ENCODE measurements around the gene GAGE10.
"Not testable (repeated sequence)": the region's sequence is repeated elsewhere in the genome, so short reads cannot be mapped to it uniquely, and the experiment has no call there.

GAGE10 gene

DNA sequence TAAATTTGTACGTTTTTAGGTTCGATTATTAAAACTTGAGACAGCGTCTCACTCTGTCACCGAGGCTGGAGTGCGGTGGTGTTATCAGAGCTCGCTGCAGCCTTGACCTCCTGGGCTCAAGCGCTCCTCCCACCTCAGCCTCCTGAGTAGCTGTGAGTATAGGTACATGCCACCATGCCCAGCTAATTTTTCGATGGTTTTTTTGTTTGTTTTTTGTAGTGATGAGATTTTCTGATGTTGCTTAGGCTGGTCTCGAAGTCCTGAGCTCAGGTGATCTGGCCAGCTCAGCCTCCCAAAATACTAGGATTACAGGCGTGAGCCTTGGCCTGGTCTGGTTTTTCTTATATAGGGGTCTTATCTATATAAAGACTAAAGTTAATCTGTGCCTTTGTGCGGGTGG lies 27.0 kb downstream of the GAGE10 start:
- DNase-seq, result not testable (repeated sequence)

DNA sequence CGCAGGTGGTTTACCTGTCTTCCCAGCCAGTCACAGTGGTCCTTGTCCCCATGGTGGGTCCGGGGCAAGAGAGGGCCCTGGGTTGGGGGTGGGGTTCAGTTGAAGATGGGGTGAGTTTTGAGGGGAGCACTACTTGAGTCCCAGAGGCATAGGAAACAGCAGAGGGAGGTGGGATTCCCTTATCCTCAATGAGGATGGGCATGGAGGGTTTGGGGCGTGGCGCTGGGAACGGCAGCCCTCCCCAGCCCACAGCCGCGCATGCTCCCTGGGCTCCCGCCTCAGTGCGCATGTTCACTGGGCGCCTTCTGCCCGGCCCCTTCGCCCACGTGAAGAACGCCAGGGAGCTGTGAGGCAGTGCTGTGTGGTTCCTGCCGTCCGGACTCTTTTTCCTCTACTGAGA lies 27.8 kb downstream of the GAGE10 start, which contains the start of gene GAGE13:
Gene GAGE13 (plus strand): TSS at position 301 of the 400 bp plus-strand sequence. CDS start 1,156 bp downstream, outside the sequence.
- not testable (repeated sequence) for DNase-seq

DNA sequence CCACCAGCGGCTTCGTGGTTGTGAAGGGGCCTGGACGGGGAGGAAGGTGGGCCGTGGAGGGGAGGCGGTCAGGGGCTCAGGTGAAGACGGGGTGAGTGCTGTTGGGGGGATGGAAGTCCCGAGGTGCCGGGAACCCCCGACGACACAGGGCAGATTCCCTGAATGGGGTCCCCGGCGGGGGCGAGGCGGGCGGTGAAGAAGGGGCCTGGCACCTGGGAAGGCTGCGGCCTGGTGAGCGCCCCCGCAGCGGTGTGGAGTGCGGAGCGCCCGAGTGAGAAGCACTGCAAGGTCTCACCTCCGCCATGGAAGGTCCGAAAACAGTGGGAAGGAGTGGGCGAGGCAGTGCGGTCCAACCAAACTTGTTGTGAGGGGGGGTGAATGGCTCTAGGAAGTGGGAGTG lies 28.4 kb downstream of the GAGE10 start:
- not testable (repeated sequence) for DNase-seq

DNA sequence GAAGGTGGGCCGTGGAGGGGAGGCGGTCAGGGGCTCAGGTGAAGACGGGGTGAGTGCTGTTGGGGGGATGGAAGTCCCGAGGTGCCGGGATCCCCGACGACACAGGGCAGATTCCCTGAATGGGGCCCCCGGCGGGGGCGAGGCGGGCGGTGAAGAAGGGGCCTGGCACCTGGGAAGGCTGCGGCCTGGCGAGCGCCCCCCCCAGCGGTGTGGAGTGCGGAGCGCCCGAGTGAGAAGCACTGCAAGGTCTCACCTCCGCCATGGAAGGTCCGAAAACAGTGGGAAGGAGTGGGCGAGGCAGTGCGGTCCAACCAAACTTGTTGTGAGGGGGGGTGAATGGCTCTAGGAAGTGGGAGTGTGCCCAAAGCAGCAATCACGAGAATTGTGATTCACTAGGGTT lies 38.0 kb downstream of the GAGE10 start:
- DNase-seq, result not testable (repeated sequence)

DNA sequence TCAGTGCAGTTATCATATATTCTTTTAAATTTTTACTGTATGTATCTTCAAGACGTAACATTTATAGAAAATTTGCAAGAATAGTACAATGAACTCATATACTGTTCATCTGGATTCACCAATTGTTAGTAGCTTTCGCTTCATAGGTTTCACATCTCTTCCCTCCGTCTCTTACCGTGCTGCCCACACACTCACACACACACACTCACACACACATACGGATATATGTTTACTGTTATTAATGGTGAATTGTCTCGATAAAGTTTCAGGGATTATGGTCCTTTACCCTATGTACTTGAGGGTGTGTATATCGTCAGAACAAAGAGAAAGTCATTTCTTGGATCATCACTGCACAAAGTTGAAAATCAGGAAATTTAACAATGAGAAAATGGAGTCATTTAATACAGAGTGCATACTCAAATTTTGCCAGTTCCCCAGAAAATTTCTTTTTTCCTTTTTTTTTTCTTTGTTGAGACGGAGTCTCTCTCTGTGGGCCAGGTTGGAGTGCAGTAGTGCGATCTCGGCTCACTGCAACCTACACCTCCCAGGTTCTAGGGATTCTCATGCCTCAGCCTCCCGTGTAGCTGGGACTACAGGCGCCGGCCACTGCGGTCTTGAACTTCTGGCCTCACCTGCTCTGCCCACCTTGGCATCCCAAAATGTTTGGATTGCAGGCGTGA lies 41.2 kb downstream of the GAGE10 start:
- DNase-seq, result not testable (repeated sequence)

DNA sequence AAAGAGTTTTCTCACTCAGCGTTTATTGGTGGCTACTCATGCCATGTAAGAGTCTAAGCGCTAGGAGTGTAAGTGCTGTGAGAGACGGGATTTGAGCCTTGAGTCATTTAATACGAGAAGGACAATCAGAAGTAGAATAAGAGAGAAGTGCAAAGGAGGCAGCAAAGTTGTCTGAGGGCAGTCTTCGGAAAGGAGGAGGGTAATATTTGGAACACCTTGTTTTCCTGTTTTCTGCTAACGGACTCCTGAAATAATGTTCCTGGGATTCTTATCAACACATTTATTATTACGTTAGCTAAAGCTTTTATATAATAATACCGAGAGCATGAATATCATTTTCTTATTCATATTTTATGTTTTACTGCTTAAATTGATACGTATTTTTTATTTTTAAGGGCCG lies 42.0 kb downstream of the GAGE10 start:
- not testable (repeated sequence) for DNase-seq

DNA sequence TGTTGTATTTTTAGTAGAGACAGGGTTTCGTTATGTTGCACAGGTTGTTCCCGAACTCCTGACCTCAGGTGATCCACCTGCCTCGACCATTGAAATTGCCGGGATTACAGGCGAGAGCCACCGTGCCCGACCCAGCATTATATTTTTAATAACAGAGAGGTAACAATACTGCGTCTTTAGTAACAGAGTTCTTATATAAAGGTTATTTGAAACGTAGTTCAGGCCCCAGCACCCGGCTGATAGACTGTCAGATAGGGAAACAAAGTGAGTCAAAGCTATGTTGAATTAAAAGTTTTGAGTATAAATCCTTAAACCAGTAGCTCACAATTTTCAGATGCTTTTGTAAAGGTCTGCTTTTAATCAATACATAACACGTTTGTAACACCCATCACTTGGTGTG lies 42.7 kb downstream of the GAGE10 start:
- not testable (repeated sequence) for DNase-seq
